GM23338 (cell line): ENCODE data around the gene TEX36. TPM values are rescaled to one million over a fixed set of nuclear protein-coding genes. Genes with fewer than 3 reads are reported as not detected.

ENCODE experiments used
- ATAC-seq: fragments of 200-7000 bp; cut with Tn5 transposase; 3 replicates; pipeline ENCODE4 v1.9.1; 2020
- DNase-seq: peaks from one replicate; pipeline ENCODE4 v3.0.0-alpha.2; 2015; ENCODE audit warnings: low spot score
- H2AFZ ChIP-seq: fragments of 200-600 bp; sonication (generic); 2 replicates; pipeline ENCODE4 v1.8.0; 2016; ENCODE audit warnings: antibody characterized with exemption, mild to moderate bottlenecking, moderate library complexity
- H3F3A ChIP-seq: fragments of 200-600 bp; sonication (generic); replicated peaks from 2 replicates; pipeline ENCODE4 v1.8.0; 2017; ENCODE audit warnings: antibody characterized with exemption, mixed run types, low read depth
- H3K27ac ChIP-seq: fragments of 200-600 bp; sonication (generic); 2 replicates; pipeline ENCODE4 v1.6.1; 2016; ENCODE audit warnings: low read depth
- H3K27me3 ChIP-seq: fragments of 200-600 bp; sonication (generic); 2 replicates; pipeline ENCODE4 v1.8.0; 2016; ENCODE audit warnings: mild to moderate bottlenecking, mixed run types, moderate library complexity; ENCODE audit not compliant: insufficient read depth
- H3K36me3 ChIP-seq: fragments of 200-600 bp; sonication (generic); 2 replicates; pipeline ENCODE4 v1.8.0; 2016; ENCODE audit warnings: mild to moderate bottlenecking; ENCODE audit not compliant: insufficient read depth
- H3K4me1 ChIP-seq: fragments of 200-600 bp; sonication (generic); 2 replicates; pipeline ENCODE4 v1.8.0; 2016; ENCODE audit warnings: mild to moderate bottlenecking, moderate library complexity; ENCODE audit not compliant: insufficient read depth
- H3K4me2 ChIP-seq: fragments of 200-600 bp; sonication (generic); 2 replicates; pipeline ENCODE4 v1.7.1; 2017; ENCODE audit warnings: mixed run types
- H3K4me3 ChIP-seq: fragments of 200-600 bp; sonication (generic); 2 replicates; pipeline ENCODE4 v1.6.1; 2016; ENCODE audit warnings: mixed run types
- H3K79me2 ChIP-seq: fragments of 200-600 bp; sonication (generic); replicated peaks from 2 replicates; pipeline ENCODE4 v1.8.0; 2017; ENCODE audit warnings: mild to moderate bottlenecking; ENCODE audit not compliant: insufficient read depth
- H3K9me2 ChIP-seq: fragments of 200-600 bp; sonication (generic); 2 replicates; pipeline ENCODE4 v1.8.0; 2017; ENCODE audit not compliant: insufficient read depth
- H4K20me1 ChIP-seq: fragments of 200-600 bp; sonication (generic); replicated peaks from 2 replicates; pipeline ENCODE4 v1.8.0; 2017; ENCODE audit warnings: mild to moderate bottlenecking; ENCODE audit not compliant: insufficient read depth
- H3K27ac Mint-ChIP-seq: 2 replicates; pipeline ENCODE4 v1.8.0; 2020; ENCODE audit warnings: inconsistent platforms, mild to moderate bottlenecking, moderate library complexity, mixed read lengths
- H3K27me3 Mint-ChIP-seq: 3 replicates; pipeline ENCODE4 v1.8.0; 2022; ENCODE audit warnings: low read depth, mild to moderate bottlenecking, moderate library complexity, mixed read lengths, inconsistent platforms; ENCODE audit not compliant: insufficient read depth, poor library complexity
- H3K36me3 Mint-ChIP-seq: 3 replicates; pipeline ENCODE4 v1.8.0; 2021; ENCODE audit warnings: low read depth, mild to moderate bottlenecking, inconsistent platforms, moderate library complexity, mixed read lengths
- H3K4me1 Mint-ChIP-seq: 3 replicates; pipeline ENCODE4 v1.8.0; 2020; ENCODE audit warnings: mild to moderate bottlenecking, inconsistent platforms, mixed read lengths
- H3K4me3 Mint-ChIP-seq: 3 replicates; pipeline ENCODE4 v1.8.0; 2021; ENCODE audit warnings: moderate library complexity, mild to moderate bottlenecking, inconsistent platforms, mixed read lengths
- H3K9me3 Mint-ChIP-seq: 3 replicates; pipeline ENCODE4 v1.8.0; 2020; ENCODE audit warnings: moderate library complexity, mild to moderate bottlenecking, inconsistent platforms, mixed read lengths
- CREB1 ChIP-seq: fragments of 250-450 bp; sonication (Bioruptor Pico); IDR thresholded peaks from 2 replicates; pipeline ENCODE4 v1.5.0; 2020; ENCODE audit warnings: low read depth, mild to moderate bottlenecking, moderate library complexity
- CTCF ChIP-seq, 2 experiments: fragments of 200-600 bp in 1 of 2; sonication (generic) in 1 of 2; conservative IDR thresholded peaks; 2 replicates each; pipeline versions ENCODE4 v1.5.1 to v1.6.1; 2016 to 2017; ENCODE audit warnings: antibody characterized with exemption in 2 of 2, low read depth in 2 of 2, mild to moderate bottlenecking in 2 of 2, moderate library complexity in 1 of 2
- ETS1 ChIP-seq: IDR thresholded peaks from 2 replicates; pipeline ENCODE4 v1.6.1; 2016; ENCODE audit warnings: antibody characterized with exemption
- EZH2 ChIP-seq: fragments of 200-600 bp; sonication (generic); IDR thresholded peaks from one replicate; pipeline ENCODE4 v1.8.0; 2017; ENCODE audit warnings: antibody characterized with exemption, mild to moderate bottlenecking, low read depth; ENCODE audit not compliant: unreplicated experiment
- EZH2phosphoT487 ChIP-seq: fragments of 200-600 bp; sonication (generic); IDR thresholded peaks from one replicate; pipeline ENCODE4 v1.8.1; 2018; ENCODE audit warnings: antibody characterized with exemption; ENCODE audit not compliant: unreplicated experiment
- JUNB ChIP-seq: IDR thresholded peaks from one replicate; pipeline ENCODE4 v1.6.1; 2016; ENCODE audit warnings: antibody characterized with exemption; ENCODE audit not compliant: unreplicated experiment
- NANOG ChIP-seq: IDR thresholded peaks from 2 replicates; pipeline ENCODE4 v1.6.1; 2016; ENCODE audit warnings: antibody characterized with exemption, borderline replicate concordance
- POLR2AphosphoS5 ChIP-seq: IDR thresholded peaks from 2 replicates; pipeline ENCODE4 v1.6.1; 2016; ENCODE audit warnings: antibody characterized with exemption, low read depth
- STAT1 ChIP-seq: IDR thresholded peaks from one replicate; pipeline ENCODE4 v1.6.1; 2016; ENCODE audit warnings: antibody characterized with exemption; ENCODE audit not compliant: unreplicated experiment
- ZNF114 ChIP-seq: fragments of 250-450 bp; sonication (Bioruptor Pico); IDR thresholded peaks from 2 replicates; pipeline ENCODE4 v1.5.0; 2020; ENCODE audit warnings: mild to moderate bottlenecking, moderate library complexity
- ZNF331 ChIP-seq: fragments of 250-450 bp; sonication (Bioruptor Pico); IDR thresholded peaks from 2 replicates; pipeline ENCODE4 v1.5.0; 2020; ENCODE audit warnings: low read depth, mild to moderate bottlenecking, moderate library complexity
- polyA plus RNA-seq: library from polyadenylated mRNA; unstranded; fragments of >200 nt; fragmentation: Nextera tagmentation; extraction: Ambion mirVana; gene quantifications from 2 replicates; pipeline ENCODE4 v1.2.1, GENCODE V29; 2016
- total RNA-seq: library from RNA; depleted of rRNA; stranded (reverse); fragments of >200 nt; shearing (Covaris generic); gene quantifications from 2 replicates; pipeline ENCODE4 v1.2.3, GENCODE V29; 2014
- TF ChIP-seq, protein P1 (sequence below): fragments of 250-450 bp; sonication (Bioruptor Pico); IDR thresholded peaks from 2 replicates; pipeline ENCODE4 v1.5.0; 2020; ENCODE audit warnings: mild to moderate bottlenecking, moderate library complexity
- TF ChIP-seq, protein P2 (sequence below): IDR thresholded peaks from one replicate; pipeline ENCODE4 v1.6.1; 2018; ENCODE audit warnings: antibody characterized with exemption; ENCODE audit not compliant: unreplicated experiment

TEX36 gene
- total and polyA plus RNA-seq, 2 experiments from 2014 or later: not detected

DNA sequence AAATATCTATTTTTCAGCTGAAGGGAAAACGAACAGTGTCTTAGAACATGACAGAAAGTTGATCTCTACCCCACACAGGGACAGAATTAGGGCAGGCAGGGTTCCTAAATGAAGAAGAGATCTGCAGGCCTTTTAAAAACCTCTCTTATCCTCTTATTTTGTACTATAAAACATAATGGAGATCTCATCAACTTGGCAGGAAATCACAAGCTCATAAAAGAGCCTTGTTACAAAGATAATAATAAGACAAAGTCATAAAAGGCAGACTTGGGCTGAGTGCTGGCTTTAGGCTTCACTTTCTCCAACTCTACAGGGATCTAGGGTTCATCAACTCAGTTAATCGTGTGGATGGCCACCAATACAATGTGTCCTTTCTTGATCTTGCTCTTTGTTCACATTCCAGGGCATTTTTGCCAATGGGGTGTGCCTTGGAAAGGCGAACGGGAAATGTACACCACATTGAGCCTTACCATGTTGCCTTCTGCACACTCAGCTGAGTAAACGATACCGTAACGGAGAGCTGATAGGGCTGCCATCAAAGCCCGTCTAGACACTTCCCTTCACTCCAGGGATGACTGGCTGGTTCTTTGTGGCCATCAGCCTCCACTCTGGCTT, 7.1 kb upstream of the TEX36 start:
- ATAC-seq (no peak), DNase-seq (no peak)
- H3K27ac ChIP-seq: no peak overlapping the region
- no peaks in the 10 kb centered on the region for H3K27me3 Mint-ChIP-seq
- H3K4me3 ChIP-seq: no peak overlapping the region
- H3K4me2 ChIP-seq: no peak overlapping the region
- no peak overlapping the region for H2AFZ ChIP-seq
- H3K4me1 ChIP-seq: no peaks in the 10 kb centered on the region
- H4K20me1 ChIP-seq: no peaks in the 10 kb centered on the region
- H3K9me3 Mint-ChIP-seq: no peaks in the 10 kb centered on the region
- H3F3A ChIP-seq: no peaks in the 10 kb centered on the region
- no peak overlapping the region for H3K4me3 Mint-ChIP-seq
- TF ChIP-seq CREB1 (CRISPR knock-in tag) (no peak), EZH2phosphoT487 (no peak), ZNF331 (CRISPR knock-in tag) (no peak), ETS1 (no peak), JUNB (no peak), STAT1 (no peak), NANOG (no peak), POLR2AphosphoS5 (no peak), CTCF (conservative IDR thresholded peaks at IDR 0.05; ENCODE audit: low read depth in 2 of 2) (no peak), ZNF114 (no peak), EZH2 (no peak)
- TF ChIP-seq, protein P1, sequence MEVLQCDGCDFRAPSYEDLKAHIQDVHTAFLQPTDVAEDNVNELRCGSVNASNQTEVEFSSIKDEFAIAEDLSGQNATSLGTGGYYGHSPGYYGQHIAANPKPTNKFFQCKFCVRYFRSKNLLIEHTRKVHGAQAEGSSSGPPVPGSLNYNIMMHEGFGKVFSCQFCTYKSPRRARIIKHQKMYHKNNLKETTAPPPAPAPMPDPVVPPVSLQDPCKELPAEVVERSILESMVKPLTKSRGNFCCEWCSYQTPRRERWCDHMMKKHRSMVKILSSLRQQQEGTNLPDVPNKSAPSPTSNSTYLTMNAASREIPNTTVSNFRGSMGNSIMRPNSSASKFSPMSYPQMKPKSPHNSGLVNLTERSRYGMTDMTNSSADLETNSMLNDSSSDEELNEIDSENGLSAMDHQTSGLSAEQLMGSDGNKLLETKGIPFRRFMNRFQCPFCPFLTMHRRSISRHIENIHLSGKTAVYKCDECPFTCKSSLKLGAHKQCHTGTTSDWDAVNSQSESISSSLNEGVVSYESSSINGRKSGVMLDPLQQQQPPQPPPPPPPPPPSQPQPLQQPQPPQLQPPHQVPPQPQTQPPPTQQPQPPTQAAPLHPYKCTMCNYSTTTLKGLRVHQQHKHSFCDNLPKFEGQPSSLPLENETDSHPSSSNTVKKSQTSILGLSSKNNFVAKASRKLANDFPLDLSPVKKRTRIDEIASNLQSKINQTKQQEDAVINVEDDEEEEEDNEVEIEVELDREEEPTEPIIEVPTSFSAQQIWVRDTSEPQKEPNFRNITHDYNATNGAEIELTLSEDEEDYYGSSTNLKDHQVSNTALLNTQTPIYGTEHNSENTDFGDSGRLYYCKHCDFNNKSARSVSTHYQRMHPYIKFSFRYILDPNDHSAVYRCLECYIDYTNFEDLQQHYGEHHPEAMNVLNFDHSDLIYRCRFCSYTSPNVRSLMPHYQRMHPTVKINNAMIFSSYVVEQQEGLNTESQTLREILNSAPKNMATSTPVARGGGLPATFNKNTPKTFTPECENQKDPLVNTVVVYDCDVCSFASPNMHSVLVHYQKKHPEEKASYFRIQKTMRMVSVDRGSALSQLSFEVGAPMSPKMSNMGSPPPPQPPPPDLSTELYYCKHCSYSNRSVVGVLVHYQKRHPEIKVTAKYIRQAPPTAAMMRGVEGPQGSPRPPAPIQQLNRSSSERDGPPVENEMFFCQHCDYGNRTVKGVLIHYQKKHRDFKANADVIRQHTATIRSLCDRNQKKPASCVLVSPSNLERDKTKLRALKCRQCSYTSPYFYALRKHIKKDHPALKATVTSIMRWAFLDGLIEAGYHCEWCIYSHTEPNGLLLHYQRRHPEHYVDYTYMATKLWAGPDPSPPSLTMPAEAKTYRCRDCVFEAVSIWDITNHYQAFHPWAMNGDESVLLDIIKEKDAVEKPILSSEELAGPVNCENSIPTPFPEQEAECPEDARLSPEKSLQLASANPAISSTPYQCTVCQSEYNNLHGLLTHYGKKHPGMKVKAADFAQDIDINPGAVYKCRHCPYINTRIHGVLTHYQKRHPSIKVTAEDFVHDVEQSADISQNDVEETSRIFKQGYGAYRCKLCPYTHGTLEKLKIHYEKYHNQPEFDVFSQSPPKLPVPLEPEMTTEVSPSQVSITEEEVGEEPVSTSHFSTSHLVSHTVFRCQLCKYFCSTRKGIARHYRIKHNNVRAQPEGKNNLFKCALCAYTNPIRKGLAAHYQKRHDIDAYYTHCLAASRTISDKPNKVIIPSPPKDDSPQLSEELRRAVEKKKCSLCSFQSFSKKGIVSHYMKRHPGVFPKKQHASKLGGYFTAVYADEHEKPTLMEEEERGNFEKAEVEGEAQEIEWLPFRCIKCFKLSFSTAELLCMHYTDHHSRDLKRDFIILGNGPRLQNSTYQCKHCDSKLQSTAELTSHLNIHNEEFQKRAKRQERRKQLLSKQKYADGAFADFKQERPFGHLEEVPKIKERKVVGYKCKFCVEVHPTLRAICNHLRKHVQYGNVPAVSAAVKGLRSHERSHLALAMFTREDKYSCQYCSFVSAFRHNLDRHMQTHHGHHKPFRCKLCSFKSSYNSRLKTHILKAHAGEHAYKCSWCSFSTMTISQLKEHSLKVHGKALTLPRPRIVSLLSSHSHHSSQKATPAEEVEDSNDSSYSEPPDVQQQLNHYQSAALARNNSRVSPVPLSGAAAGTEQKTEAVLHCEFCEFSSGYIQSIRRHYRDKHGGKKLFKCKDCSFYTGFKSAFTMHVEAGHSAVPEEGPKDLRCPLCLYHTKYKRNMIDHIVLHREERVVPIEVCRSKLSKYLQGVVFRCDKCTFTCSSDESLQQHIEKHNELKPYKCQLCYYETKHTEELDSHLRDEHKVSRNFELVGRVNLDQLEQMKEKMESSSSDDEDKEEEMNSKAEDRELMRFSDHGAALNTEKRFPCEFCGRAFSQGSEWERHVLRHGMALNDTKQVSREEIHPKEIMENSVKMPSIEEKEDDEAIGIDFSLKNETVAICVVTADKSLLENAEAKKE (CRISPR knock-in tag): no peak
- TF ChIP-seq, protein P2, sequence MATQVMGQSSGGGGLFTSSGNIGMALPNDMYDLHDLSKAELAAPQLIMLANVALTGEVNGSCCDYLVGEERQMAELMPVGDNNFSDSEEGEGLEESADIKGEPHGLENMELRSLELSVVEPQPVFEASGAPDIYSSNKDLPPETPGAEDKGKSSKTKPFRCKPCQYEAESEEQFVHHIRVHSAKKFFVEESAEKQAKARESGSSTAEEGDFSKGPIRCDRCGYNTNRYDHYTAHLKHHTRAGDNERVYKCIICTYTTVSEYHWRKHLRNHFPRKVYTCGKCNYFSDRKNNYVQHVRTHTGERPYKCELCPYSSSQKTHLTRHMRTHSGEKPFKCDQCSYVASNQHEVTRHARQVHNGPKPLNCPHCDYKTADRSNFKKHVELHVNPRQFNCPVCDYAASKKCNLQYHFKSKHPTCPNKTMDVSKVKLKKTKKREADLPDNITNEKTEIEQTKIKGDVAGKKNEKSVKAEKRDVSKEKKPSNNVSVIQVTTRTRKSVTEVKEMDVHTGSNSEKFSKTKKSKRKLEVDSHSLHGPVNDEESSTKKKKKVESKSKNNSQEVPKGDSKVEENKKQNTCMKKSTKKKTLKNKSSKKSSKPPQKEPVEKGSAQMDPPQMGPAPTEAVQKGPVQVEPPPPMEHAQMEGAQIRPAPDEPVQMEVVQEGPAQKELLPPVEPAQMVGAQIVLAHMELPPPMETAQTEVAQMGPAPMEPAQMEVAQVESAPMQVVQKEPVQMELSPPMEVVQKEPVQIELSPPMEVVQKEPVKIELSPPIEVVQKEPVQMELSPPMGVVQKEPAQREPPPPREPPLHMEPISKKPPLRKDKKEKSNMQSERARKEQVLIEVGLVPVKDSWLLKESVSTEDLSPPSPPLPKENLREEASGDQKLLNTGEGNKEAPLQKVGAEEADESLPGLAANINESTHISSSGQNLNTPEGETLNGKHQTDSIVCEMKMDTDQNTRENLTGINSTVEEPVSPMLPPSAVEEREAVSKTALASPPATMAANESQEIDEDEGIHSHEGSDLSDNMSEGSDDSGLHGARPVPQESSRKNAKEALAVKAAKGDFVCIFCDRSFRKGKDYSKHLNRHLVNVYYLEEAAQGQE: no peak
- H3K9me2 ChIP-seq: no peaks in the 10 kb centered on the region
- H3K27ac Mint-ChIP-seq: no peak overlapping the region
- H3K36me3 ChIP-seq: no peaks in the 10 kb centered on the region
- no peaks in the 10 kb centered on the region for H3K79me2 ChIP-seq
- no peaks in the 10 kb centered on the region for H3K27me3 ChIP-seq
- H3K4me1 Mint-ChIP-seq: peaks cover 3% of the 10 kb centered on the region; the same call in 1 of the 3 replicates
- no peaks in the 10 kb centered on the region for H3K36me3 Mint-ChIP-seq
